Right renal cortex interstitium (tissue), 3 donors: ENCODE data around the gene MBD3. TPM values are rescaled to one million over a fixed set of nuclear protein-coding genes. Genes with fewer than 3 reads are reported as not detected.
"Not testable (repeated sequence)": the region's sequence is repeated elsewhere in the genome, so short reads cannot be mapped to it uniquely, and the experiment has no call there.

Source experiments
- DNase-seq, 3 donors: peaks; one replicate each; pipeline ENCODE4 v3.0.0-alpha.2; 2013; ENCODE audit warnings: low read depth in 3 of 3, low spot score in 2 of 3
- polyA plus RNA-seq, 3 donors: library from polyadenylated mRNA; unstranded; fragments of 120-200 nt; gene quantifications; one replicate each; pipeline ENCODE4 v1.2.1, GENCODE V29; 2013; ENCODE audit not compliant: insufficient read length in 3 of 3

MBD3 gene
- polyA plus RNA-seq = 10 to 100 TPM; 38.1 to 45.5 (median 40.2) TPM

- peak; percentile 80 to 89 (median 85) for DNase-seq
These were observed at the start of gene MBD3 for GRCh38 chr19:1592755-1593500. Gene MBD3 (minus strand): TSS chr19:1592865. CDS start chr19:1592631, 234 bp downstream.

DNA sequence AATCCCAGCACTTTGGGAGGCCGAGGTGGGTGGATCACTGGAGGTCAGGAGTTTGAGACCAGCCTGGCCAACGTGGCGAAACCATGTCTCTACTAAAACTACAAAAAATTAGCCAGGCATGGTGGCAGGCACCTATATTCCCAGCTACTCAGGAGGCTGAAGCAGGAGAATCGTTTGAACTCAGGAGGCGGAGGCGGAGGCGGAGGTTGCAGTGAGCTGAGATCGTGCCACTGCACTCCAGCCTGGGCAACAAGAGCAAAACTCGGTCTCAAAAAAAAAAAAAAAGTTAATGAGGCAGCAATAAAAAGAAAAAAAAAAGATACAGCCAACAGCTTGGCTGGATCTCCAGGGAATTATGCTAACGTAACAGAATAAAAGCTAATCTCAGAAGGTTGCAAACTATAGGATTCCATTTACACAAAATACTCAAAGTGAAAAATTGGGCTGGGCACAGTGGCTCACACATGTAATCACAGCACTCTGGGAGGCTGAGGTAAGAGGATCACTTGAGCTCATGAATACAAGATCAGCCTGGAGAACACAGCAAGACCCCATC, 48.3 kb upstream of the MBD3 start:
- DNase-seq = not testable (repeated sequence)

GRCh38 chr19:1636325-1637236, 43.9 kb upstream of the MBD3 start:
- DNase-seq = no peak

DNA sequence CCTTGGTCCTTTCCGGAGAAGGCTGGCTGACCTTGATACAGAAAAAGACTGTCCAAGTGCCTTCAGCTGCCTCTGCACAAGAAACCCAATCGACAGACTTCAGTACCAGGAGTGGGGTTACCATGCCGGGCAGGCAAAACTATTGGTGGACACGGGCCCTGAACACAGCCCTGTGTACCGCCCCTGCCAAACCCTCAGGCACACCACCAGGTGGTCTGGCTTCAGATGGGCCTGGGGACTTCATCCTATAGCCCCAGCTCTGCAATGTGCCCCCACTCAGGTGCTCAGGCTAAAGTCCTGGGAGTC, 42.2 kb upstream of the MBD3 start:
- DNase-seq = no peak

GRCh38 chr19:1634242-1634937, 41.7 kb upstream of the MBD3 start:
- DNase-seq = no peak

DNA sequence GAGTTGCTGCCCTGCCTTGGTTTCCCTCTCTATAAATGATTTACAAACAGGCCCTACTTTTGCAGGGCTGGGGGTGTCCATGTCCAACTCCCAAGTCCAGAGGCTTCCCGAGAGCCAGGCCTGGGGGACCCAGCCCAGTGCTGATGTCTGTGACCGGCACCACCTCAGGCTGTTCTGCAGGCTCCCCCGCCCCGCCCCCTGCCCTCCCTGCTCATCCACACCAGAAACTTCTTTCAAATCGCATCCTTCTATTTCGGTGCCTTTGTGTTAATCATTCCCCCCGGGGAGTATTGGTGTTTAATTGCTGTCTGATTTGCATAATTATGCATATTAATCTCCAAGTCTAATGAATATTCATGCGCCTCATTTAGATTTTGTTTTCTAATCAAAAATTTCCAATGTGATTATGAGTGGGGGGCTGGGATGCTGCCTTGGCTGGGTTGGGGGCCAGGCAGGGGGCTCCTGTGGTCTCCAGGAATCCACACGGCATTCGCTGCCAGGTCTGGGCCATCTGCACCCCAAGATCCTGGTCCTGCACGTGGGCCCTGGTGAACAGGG, 40.7 kb upstream of the MBD3 start:
- DNase-seq = no peak

DNA sequence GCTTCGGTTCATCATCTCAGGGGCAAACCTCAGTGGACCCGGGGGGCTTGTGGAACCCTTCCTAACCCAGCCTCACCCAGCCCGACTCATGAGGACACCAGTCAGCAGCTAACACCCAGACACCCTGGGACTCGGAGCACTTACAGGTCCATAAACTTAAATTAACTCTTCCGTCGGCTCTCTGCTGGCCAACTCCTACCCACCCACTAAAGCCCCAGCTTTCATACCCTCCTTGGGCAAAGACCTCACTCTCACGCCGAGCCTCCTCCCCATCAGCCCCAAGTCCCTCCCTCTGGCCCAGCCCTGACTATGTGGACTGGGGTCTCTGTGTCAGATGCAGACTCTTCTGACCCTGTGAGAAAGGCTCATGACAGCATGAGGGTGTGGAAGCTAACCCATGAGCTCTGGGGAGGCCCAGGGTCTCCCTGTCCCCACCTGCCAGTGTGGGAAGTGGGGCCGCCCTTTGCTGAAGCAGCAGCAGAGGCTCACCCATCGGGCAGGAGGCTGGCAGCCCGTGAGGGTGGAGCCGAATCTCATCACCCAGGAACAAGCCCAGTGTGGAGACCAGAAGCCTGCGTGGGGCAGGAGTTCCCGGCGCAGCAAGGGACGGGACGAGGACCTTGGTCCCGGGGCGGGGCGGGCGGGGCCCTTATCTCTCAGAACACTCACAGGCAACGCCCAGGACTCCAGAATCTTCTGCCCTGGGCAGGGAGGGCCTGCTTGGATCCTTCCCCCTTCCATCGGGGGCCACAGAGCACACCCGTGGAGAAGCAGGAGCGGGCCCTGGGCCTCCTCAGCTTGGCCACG, 40.0 kb upstream of the MBD3 start:
- DNase-seq = no peak

DNA sequence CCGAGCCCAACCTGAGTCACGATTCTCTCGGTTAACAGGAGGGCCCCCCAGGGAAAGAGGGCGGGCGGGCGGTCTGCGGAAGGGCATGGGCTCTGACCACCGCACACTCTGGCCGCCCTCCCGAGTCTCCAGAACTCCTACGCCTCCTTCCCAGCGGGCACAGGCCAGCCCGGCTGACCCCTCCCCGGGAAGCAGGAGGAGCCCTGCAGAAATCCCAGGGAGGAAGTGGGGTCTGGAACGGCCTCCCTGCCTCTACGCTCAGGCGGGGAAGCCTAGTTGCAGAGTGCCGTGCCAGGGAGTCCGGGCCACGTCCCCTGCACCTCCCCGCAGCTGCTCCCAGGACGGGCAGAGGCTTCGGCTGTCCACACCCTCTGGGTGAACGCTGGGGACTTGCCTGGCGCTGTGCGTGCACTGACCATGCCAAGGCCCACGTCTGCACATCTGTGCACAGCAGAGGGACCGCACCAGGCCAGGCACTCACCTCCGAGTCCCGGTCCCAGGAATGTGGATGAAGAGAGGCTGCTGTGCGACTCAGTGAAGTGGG, 39.0 kb upstream of the MBD3 start:
- DNase-seq = no peak

- no peak for DNase-seq
These were observed 38.1 kb upstream of the MBD3 start for GRCh38 chr19:1630811-1631210.

DNA sequence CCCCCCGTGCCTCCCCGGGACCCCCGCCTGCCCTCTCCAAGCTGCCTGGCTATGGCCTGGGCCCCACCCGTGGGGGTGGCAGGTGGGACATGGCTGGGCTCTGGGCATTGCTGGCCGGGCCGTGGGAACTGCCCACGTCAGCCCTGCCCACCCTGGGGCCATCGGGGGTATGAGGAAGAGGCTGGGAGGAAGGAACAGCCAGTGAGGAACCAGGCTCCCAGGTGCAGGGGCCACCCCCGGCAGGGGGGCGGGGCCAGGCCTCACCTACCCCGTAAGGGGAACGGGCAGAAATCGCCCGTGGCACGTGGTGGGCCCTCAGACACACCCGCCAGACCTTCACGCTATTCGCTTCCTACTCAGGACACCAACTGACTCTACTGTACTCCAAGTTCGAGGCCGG, 37.3 kb upstream of the MBD3 start:
- DNase-seq = no peak

DNA sequence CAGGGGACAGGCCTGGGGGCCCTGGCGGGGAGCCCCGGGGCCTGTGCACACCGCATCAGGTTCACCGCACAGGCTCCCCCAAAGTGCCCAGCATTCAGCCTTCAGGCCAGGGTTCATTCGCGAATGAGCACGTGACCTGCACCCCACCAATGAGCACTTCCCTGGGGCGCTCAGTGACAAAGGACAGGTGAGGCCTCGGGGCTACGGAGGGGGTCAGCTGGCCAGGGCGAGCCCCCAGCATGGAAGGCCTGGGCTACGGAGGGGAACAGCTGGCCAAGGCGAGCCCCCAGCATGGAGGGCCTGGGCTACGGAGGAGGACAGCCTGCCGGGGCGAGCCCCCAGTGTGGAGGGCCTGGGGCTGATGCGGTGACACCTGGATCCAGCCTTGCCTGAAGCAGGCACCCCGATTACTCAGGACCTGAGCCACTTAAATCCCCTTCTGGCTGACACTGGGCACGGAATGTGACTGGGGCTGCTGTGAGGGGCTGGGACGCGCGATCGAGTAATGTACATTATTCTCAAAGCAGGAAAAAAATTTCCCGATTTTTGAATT, 36.7 kb upstream of the MBD3 start:
- no peak for DNase-seq

DNA sequence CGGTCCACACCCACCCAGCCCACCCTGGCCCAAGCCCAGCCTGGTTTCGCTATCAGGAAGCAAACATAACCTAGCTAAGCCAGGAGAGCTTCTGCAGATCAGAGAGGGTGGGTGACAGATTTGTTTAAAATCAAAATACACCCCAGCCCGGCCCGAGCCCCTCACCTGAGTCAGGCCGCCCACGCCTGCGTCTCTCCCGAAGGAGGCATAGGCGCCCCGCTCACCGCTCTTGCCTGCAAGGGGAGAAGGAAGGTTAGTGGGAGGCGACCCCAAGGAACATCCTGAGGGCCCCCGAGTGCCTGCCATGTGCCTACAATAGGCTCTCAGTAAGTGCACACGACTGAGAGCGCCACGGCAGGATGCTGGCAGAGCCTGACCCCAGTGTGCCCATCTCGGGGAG, 34.5 kb upstream of the MBD3 start:
- no peak for DNase-seq

- no peak for DNase-seq
These were observed 33.8 kb upstream of the MBD3 start for GRCh38 chr19:1626417-1627010.

DNA sequence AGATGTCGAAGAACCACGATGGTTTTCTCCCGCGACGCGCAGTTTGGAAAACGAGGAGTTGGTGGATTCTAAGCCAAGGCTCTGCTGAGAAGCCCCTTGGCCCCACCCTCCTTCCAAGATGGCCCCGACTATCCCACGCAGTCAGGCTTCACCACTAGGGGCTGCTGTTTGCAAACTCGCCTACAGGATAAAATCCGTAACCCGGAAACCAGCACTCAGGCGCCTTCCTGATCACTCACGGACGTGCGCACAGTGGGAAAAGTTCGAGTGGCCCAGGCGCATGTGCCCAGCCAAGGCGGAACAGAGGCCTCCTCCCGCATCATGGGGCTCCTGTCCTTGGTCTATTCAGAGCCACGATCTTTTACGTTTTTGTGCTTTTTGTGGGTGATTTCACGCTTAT, 31.8 kb upstream of the MBD3 start:
- peak in 2 of 3 donors; percentile 26 to 29 for DNase-seq

GRCh38 chr19:1622541-1622940, 29.9 kb upstream of the MBD3 start:
- no peak for DNase-seq

DNA sequence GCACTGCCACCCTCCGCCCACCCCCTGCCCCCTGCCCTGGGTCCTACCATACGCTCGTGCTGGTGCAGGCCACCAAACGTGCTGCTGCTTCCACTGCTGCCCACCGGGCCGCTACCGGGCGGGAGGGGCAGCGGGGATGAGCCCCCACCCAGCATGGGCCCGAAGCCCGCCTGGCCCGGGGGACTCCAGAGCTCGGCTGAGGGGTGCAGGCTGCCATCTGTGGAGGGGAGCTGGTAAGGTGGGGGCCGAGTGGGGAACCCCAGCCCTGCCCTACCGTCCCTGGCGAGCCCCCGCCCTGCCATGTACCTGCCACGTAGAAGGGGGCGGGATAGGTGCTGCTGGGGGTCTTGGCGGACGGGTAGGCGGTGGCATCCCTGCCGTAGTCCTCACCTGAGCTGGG, 29.3 kb upstream of the MBD3 start:
- DNase-seq = no peak

DNA sequence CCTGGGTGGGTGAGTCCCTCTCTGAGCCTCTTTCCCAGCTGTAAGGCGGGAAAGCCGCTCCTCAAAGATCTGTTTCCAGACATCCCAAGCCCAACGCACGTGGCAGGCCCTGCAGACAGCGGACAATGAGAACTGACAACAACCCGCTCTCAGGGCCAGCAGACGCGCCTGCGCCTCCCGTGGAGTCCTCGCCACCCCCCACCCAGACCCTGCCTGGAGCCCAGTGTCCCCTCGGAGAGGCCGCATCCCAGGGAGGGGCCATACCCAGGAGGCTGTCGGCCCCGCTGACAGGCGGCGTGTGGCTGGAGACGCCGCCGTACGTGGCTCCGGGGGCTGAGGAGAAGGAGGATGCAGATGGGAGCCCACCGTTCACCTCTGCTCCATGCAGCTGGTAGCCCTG, 28.9 kb upstream of the MBD3 start:
- DNase-seq = no peak

DNA sequence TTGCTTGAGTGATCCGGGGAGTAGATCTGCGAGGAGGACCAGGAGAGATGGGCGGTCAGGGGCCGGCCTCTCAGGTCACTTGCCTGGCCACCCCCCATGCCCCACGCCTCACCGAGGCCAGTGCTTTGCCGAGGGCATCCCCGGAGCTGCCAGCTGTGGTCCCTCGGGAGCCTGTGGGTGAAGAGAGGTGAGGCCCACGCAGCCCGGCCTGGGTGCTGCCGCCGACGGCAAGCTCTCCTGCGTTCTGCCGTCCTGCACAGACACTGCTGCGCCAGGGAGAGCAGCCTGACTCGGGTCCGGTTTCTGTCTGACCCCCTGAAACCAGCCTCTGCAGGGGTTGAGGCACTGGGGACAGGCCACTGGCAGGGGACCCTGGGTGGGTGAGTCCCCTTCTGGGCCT, 28.4 kb upstream of the MBD3 start:
- DNase-seq = no peak

- no peak for DNase-seq
These were observed 27.8 kb upstream of the MBD3 start for GRCh38 chr19:1620502-1620901.
